ENCODE data around the gene CCDC182. TPM values are rescaled to one million over a fixed set of nuclear protein-coding genes. Genes with fewer than 3 reads are reported as not detected.

Gene CCDC182
- total RNA-seq, 1 donor, result not detected

DNA sequence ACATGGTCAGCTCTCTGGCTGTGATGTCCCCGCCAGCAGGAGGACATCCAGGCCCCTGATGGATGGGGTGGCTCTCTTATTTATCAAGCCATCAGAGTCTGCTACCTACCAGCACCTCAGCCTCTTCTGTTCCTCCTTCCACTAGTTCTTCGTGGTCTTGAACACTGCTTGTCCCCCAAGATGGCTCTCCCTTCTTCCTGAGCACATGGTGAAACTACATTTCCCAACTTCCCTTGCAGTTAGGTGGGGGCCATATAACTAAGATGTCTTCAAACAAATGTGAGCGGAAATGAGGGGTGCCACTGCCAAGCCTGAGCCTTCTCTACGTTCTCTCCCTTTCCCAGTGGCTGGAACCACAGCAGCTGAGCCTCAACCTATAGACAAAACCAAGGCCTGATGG lies 29.8 kb upstream of the CCDC182 start:
- H3K4me2 ChIP-seq (ENCODE audit: insufficient read depth, low read length), result no peak overlapping the region
- H3K4me1 ChIP-seq (ENCODE audit: insufficient read depth, low read length), result no peaks in the 10 kb centered on the region
- no peaks in the 10 kb centered on the region for H3K36me3 ChIP-seq (ENCODE audit: insufficient read depth, low read length)
- H3K79me2 ChIP-seq (ENCODE audit: insufficient read depth, low read length), result no peaks in the 10 kb centered on the region
- H3K27me3 ChIP-seq (ENCODE audit: insufficient read depth, low read length), result no peaks in the 10 kb centered on the region
- no peak overlapping the region for H3K4me3 ChIP-seq (ENCODE audit: insufficient read depth, low read length)
- no peak overlapping the region for H2AFZ ChIP-seq (ENCODE audit: low read length)
- H4K20me1 ChIP-seq (ENCODE audit: insufficient read depth, low read length), result no peaks in the 10 kb centered on the region
- no peaks in the 10 kb centered on the region for H3K9me3 ChIP-seq (ENCODE audit: low read depth, low read length)
- TF ChIP-seq CTCF (IDR thresholded peaks at IDR 0.05; ENCODE audit: extremely low read depth, low read depth, low read length), result no peak
- H3K27ac ChIP-seq (ENCODE audit: low read depth, low read length), result no peak overlapping the region
- no peak for DNase-seq (ENCODE audit: insufficient read length, low spot score, missing footprints)

- Histone ChIP-seq H3K4me2 (ENCODE audit: insufficient read depth, low read length) (no peak overlapping the region), H3K27me3 (ENCODE audit: insufficient read depth, low read length) (peaks cover 5% of the 10 kb centered on the region), H3K4me1 (ENCODE audit: insufficient read depth, low read length) (no peaks in the 10 kb centered on the region), H3K36me3 (ENCODE audit: insufficient read depth, low read length) (no peaks in the 10 kb centered on the region), H4K20me1 (ENCODE audit: insufficient read depth, low read length) (no peaks in the 10 kb centered on the region), H2AFZ (ENCODE audit: low read length) (no peak overlapping the region), H3K79me2 (ENCODE audit: insufficient read depth, low read length) (no peaks in the 10 kb centered on the region), H3K4me3 (ENCODE audit: insufficient read depth, low read length) (no peak overlapping the region), H3K9me3 (ENCODE audit: low read depth, low read length) (no peaks in the 10 kb centered on the region), H3K27ac (ENCODE audit: low read depth, low read length) (no peak overlapping the region)
- TF ChIP-seq CTCF (IDR thresholded peaks at IDR 0.05; ENCODE audit: extremely low read depth, low read depth, low read length), result no peak
- DNase-seq (ENCODE audit: insufficient read length, low spot score, missing footprints), result no peak
Measured at GRCh38 chr17:57773557-57773956, 28.5 kb upstream of the CCDC182 start.

DNA sequence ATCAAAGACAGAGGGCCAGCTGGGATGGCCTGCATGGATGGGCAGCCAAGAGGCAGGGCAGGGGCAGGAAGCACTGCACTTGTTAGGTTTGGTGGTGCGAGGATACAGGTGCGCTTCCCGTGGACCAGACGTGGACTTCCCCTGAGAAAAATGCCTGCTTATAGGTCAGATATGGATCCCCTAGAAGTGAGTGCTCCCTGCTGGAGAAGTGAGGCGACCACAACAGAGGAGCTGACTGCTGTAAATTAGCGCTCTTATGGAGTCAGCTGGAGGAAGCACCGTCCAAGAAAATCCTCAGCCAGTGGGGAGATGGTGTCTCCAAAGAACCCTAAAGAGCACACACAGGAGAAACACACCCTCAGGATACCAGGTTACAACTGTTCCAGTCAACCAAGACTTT lies 27.7 kb upstream of the CCDC182 start:
- Histone ChIP-seq H3K4me1 (ENCODE audit: insufficient read depth, low read length) (no peaks in the 10 kb centered on the region), H3K4me2 (ENCODE audit: insufficient read depth, low read length) (no peak overlapping the region), H3K27ac (ENCODE audit: low read depth, low read length) (no peak overlapping the region), H4K20me1 (ENCODE audit: insufficient read depth, low read length) (no peaks in the 10 kb centered on the region), H3K36me3 (ENCODE audit: insufficient read depth, low read length) (no peaks in the 10 kb centered on the region), H3K79me2 (ENCODE audit: insufficient read depth, low read length) (no peaks in the 10 kb centered on the region), H3K27me3 (ENCODE audit: insufficient read depth, low read length) (peaks cover 5% of the 10 kb centered on the region), H3K9me3 (ENCODE audit: low read depth, low read length) (no peaks in the 10 kb centered on the region), H2AFZ (ENCODE audit: low read length) (no peak overlapping the region), H3K4me3 (ENCODE audit: insufficient read depth, low read length) (no peak overlapping the region)
- no peak for DNase-seq (ENCODE audit: insufficient read length, low spot score, missing footprints)
- TF ChIP-seq CTCF (IDR thresholded peaks at IDR 0.05; ENCODE audit: extremely low read depth, low read depth, low read length), result no peak

DNA sequence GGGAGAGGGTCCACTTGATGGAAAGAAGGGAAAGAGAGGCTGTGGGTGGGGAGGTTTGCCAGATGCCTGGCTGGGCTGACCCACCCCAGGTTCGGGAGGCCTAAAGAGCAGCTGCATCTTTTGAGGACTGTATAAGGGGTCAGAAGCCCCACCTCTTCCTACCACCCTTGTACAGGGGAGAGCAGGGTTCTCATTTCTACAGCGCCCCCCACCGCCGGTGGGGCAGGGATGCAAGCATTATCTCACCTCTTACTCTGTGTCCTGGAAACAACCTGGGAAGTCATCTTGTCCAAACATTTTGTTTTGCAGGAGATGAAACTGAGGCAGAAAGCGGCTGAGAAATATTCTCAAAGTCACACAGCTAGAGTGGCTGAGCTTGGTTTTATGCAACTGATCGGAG lies 22.5 kb upstream of the CCDC182 start:
- Histone ChIP-seq H3K79me2 (ENCODE audit: insufficient read depth, low read length) (no peaks in the 10 kb centered on the region), H3K4me3 (ENCODE audit: insufficient read depth, low read length) (no peak overlapping the region), H3K9me3 (ENCODE audit: low read depth, low read length) (no peaks in the 10 kb centered on the region), H3K4me2 (ENCODE audit: insufficient read depth, low read length) (no peak overlapping the region), H2AFZ (ENCODE audit: low read length) (no peak overlapping the region), H3K27ac (ENCODE audit: low read depth, low read length) (no peak overlapping the region), H4K20me1 (ENCODE audit: insufficient read depth, low read length) (no peaks in the 10 kb centered on the region), H3K36me3 (ENCODE audit: insufficient read depth, low read length) (no peaks in the 10 kb centered on the region), H3K27me3 (ENCODE audit: insufficient read depth, low read length) (peaks cover 5% of the 10 kb centered on the region), H3K4me1 (ENCODE audit: insufficient read depth, low read length) (no peaks in the 10 kb centered on the region)
- no peak for DNase-seq (ENCODE audit: insufficient read length, low spot score, missing footprints)
- TF ChIP-seq CTCF (IDR thresholded peaks at IDR 0.05; ENCODE audit: extremely low read depth, low read depth, low read length), result no peak
